Thymus (tissue), 11 donors: ENCODE results near the gene ATP5F1A. TPM values are rescaled to one million over a fixed set of nuclear protein-coding genes. Genes with fewer than 3 reads are reported as not detected.

Experiments used
- DNase-seq, 9 donors: peaks; one replicate each; pipeline ENCODE4 v3.0.0-alpha.2; 2013; ENCODE audit warnings: low spot score in 9 of 9, low read depth in 6 of 9, missing footprints in 1 of 9
- H3K27ac ChIP-seq, 2 donors: one replicate each; pipeline ENCODE4 v1.5.1; 2013; ENCODE audit warnings: control low read depth in 1 of 2, low read depth in 1 of 2, low read length in 1 of 2, mild to moderate bottlenecking in 1 of 2, moderate library complexity in 1 of 2
- H3K27me3 ChIP-seq, 2 donors: one replicate each; pipeline ENCODE4 v1.5.1; 2013; ENCODE audit warnings: low read length in 1 of 2; ENCODE audit not compliant: control insufficient read depth in 2 of 2, insufficient read depth in 1 of 2
- H3K36me3 ChIP-seq, 2 donors: one replicate each; pipeline ENCODE4 v1.5.1; 2013; ENCODE audit warnings: low read length in 1 of 2, mild to moderate bottlenecking in 1 of 2, moderate library complexity in 1 of 2; ENCODE audit not compliant: control insufficient read depth in 2 of 2, insufficient read depth in 2 of 2
- H3K4me1 ChIP-seq, 2 donors: one replicate each; pipeline ENCODE4 v1.5.1; 2013; ENCODE audit warnings: low read length in 2 of 2; ENCODE audit not compliant: control insufficient read depth in 2 of 2, insufficient read depth in 2 of 2
- H3K4me3 ChIP-seq, 2 donors: one replicate each; pipeline ENCODE4 v1.5.1; 2013; ENCODE audit warnings: low read length in 2 of 2, control low read depth in 1 of 2, mild to moderate bottlenecking in 1 of 2
- H3K9me3 ChIP-seq, 2 donors: one replicate each; pipeline ENCODE4 v1.5.1; 2013; ENCODE audit warnings: low read length in 1 of 2, mild to moderate bottlenecking in 1 of 2; ENCODE audit not compliant: control insufficient read depth in 2 of 2, insufficient read depth in 1 of 2
- WGBS: extraction: QIAGEN DNeasy Blood & Tissue Kit; methylation state at CpG from one replicate; pipeline ENCODE4 v1.1.7; 2013; 5-methylcytosine and 5-hydroxymethylcytosine counted together
- polyA plus RNA-seq: library from polyadenylated mRNA; stranded (reverse); fragments of 200-250 nt; gene quantifications from one replicate; pipeline ENCODE4 v1.2.3, GENCODE V29; 2013
- total RNA-seq: library from RNA; stranded (reverse); fragments of 120-200 nt; gene quantifications from one replicate; pipeline ENCODE4 v1.2.4, GENCODE V29; 2013
- donor health status: healthy.

The ATP5F1A gene
- total and polyA plus RNA-seq, 2 donors, result 272 to 583 TPM

GRCh38 chr18:46070815-46071652 is 27.1 kb downstream of the ATP5F1A start:
- WGBS, result 11% methylated on average over 13 of the region's 13 CpGs
- H3K4me1 ChIP-seq, result peaks cover 5 to 29% of the 10 kb centered on the region in 2 donors

GRCh38 chr18:46070232-46070631 is 27.9 kb downstream of the ATP5F1A start:
- WGBS, result 76% methylated on average over 6 of the region's 6 CpGs
- Histone ChIP-seq H3K27me3 (peaks cover 0 to 15% of the 10 kb centered on the region in 2 donors), H3K4me1 (peaks cover 5 to 29% of the 10 kb centered on the region in 2 donors), H3K36me3 (no peaks in the 10 kb centered on the region), H3K27ac (no peak overlapping the region), H3K9me3 (no peaks in the 10 kb centered on the region), H3K4me3 (no peak overlapping the region)
- DNase-seq, result no peak

More at GRCh38 chr18:46070815-46071652, 27.1 kb downstream of the ATP5F1A start:
- Histone ChIP-seq H3K27ac (no peak overlapping the region), H3K36me3 (no peaks in the 10 kb centered on the region), H3K27me3 (peaks cover 0 to 15% of the 10 kb centered on the region in 2 donors), H3K4me3 (peak overlapping the region; percentile 44 to 58), H3K9me3 (no peaks in the 10 kb centered on the region)
- peak in 4 of 9 donors; percentile 16 to 55 (median 32) for DNase-seq

- 96% methylated on average over 4 of the region's 4 CpGs for WGBS
- Histone ChIP-seq H3K9me3 (no peaks in the 10 kb centered on the region), H3K27me3 (peaks cover 0 to 15% of the 10 kb centered on the region in 2 donors), H3K27ac (peak overlapping the region in 1 of 2 donors; percentile 18), H3K36me3 (no peaks in the 10 kb centered on the region), H3K4me3 (no peak overlapping the region), H3K4me1 (peaks cover 5 to 29% of the 10 kb centered on the region in 2 donors)
- DNase-seq, result no peak
Measured at GRCh38 chr18:46069524-46069923, 28.6 kb downstream of the ATP5F1A start.

DNA sequence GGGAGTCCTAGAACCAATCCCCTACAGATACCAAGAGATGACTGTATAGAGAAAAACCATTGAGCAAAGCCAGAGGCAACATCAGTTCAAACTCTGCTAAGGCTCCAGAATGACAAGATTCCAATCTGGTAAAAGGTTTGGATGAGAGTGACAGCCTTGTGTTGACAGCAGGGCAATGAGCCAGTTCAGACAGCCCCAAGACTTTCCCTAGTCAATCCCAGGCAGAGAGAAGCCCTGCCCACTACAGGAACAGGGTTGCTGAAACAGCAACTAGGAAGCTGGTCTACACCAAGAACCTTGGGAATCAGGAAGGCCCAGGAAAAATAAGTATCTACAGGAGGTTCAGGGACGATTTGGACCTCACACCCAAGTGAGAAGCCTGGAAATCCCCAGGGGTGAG is 29.3 kb downstream of the ATP5F1A start:
- peaks cover 0 to 15% of the 10 kb centered on the region in 2 donors for H3K27me3 ChIP-seq
- peaks cover 5 to 29% of the 10 kb centered on the region in 2 donors for H3K4me1 ChIP-seq
- no peak for DNase-seq
- no peaks in the 10 kb centered on the region for H3K9me3 ChIP-seq
- no peak overlapping the region for H3K4me3 ChIP-seq
- peak overlapping the region; percentile 5 to 10 for H3K27ac ChIP-seq
- no peaks in the 10 kb centered on the region for H3K36me3 ChIP-seq
- 85% methylated on average over 1 of the region's 1 CpG for WGBS

DNA sequence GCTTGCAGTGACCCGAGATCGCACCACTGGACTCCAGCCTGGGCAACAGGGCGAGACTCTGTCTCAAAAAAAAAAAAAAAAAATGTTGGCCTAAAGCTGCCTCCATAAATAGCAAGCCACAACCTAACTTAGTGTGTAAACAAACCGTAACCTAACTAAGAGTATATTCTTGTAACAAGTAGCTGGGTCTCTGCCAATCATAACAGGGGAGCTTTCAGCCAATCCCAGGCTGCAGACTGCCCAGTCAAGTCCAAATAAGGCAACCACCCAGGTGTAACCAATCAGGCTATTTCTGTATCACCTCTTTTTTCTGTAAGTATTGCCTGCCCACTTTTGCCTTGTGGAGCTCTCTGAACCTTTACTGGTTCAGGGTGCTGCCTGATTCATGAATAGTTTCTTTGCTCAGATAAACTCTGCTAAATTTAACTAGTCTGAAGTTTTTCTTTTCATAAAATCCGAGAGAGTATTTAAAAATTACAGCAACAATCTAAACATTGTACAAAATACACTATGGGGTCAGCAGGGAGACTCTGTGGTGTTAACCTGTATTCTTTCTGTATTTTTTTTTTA is 30.6 kb downstream of the ATP5F1A start:
- peaks cover 5 to 19% of the 10 kb centered on the region in 2 donors for H3K4me1 ChIP-seq
- H3K27ac ChIP-seq, result no peak overlapping the region
- DNase-seq, result no peak
- WGBS, result 97% methylated on average over 5 of the region's 5 CpGs
- peaks cover 0 to 11% of the 10 kb centered on the region in 2 donors for H3K27me3 ChIP-seq
- H3K9me3 ChIP-seq, result no peaks in the 10 kb centered on the region
- H3K36me3 ChIP-seq, result no peaks in the 10 kb centered on the region
- no peak overlapping the region for H3K4me3 ChIP-seq

GRCh38 chr18:46062781-46063180 is 35.3 kb downstream of the ATP5F1A start:
- Histone ChIP-seq H3K9me3 (peaks cover 0 to 3% of the 10 kb centered on the region in 2 donors), H3K4me1 (no peaks in the 10 kb centered on the region), H3K27ac (no peak overlapping the region), H3K27me3 (no peaks in the 10 kb centered on the region), H3K36me3 (no peaks in the 10 kb centered on the region), H3K4me3 (no peak overlapping the region)
- 97% methylated on average over 5 of the region's 5 CpGs for WGBS
- no peak for DNase-seq

DNA sequence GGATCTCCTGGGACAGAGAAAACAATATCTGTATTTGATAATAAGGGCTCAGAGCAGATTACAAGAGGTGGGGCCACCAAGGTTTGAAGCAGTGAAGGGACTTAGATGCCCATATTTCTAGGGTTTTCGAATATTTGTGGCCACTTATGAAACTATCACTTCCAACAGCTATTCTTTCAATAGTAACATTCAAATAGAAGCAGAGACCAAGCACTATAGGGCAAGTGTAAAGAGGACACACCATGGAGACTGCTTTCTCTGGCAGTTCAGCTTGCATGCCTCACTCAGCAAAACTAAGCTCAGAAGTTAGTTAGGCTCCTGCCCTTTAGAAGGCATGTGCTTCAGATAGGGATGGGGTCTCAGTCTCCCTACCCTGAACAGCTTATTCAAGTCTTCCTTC is 36.3 kb downstream of the ATP5F1A start:
- Histone ChIP-seq H3K27ac (no peak overlapping the region), H3K4me1 (peaks cover 0 to 2% of the 10 kb centered on the region in 2 donors), H3K27me3 (no peaks in the 10 kb centered on the region), H3K9me3 (peaks cover 0 to 3% of the 10 kb centered on the region in 2 donors), H3K36me3 (no peaks in the 10 kb centered on the region), H3K4me3 (no peak overlapping the region)
- DNase-seq, result no peak
- 96% methylated on average over 1 of the region's 1 CpG for WGBS

- H3K27ac ChIP-seq, result no peak overlapping the region
- H3K4me3 ChIP-seq, result no peak overlapping the region
- H3K9me3 ChIP-seq, result peaks cover 0 to 3% of the 10 kb centered on the region in 2 donors
- H3K4me1 ChIP-seq, result peaks cover 0 to 5% of the 10 kb centered on the region in 2 donors
- no peak for DNase-seq
- no peaks in the 10 kb centered on the region for H3K36me3 ChIP-seq
- WGBS, result over 99% methylated on average over 3 of the region's 3 CpGs
- no peaks in the 10 kb centered on the region for H3K27me3 ChIP-seq
Measured at GRCh38 chr18:46061387-46061786, 36.7 kb downstream of the ATP5F1A start.

DNA sequence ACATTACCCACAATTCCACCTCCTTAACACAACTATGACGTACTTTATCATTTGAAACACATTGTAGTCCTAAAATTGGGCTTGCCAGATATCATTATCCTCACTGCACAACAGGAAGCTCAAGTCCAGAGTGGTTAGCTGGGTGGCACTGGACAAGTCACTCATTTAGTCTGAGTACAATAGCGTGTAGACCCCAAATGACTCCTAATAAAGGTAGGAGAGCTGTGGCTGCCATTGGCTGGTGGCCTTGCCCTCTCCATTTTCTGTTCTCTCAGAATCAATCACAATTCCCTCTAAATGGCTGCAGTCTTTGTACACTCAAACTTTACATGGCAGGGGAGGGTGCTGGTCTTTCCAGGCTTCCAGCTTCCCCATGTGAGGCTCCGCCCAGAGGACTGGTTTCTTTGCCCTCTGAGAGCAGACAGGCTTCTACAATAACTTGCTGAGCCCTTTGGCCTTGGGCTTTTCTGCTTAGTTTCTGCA is 37.7 kb downstream of the ATP5F1A start:
- no peaks in the 10 kb centered on the region for H3K27me3 ChIP-seq
- 97% methylated on average over 3 of the region's 3 CpGs for WGBS
- no peak for DNase-seq
- no peak overlapping the region for H3K4me3 ChIP-seq
- H3K36me3 ChIP-seq, result no peaks in the 10 kb centered on the region
- no peak overlapping the region for H3K27ac ChIP-seq
- H3K9me3 ChIP-seq, result peaks cover 0 to 3% of the 10 kb centered on the region in 2 donors
- peaks cover 7 to 13% of the 10 kb centered on the region in 2 donors for H3K4me1 ChIP-seq
